GM19328 (cell line): ENCODE measurements around the gene HBD.

Source experiments
- ATAC-seq: cut with Tn5 transposase; IDR thresholded peaks from one replicate; pipeline ENCODE4 v1.9.1; 2021; ENCODE audit warnings: mild to moderate bottlenecking, moderate library complexity; ENCODE audit not compliant: unreplicated experiment

The HBD gene

DNA sequence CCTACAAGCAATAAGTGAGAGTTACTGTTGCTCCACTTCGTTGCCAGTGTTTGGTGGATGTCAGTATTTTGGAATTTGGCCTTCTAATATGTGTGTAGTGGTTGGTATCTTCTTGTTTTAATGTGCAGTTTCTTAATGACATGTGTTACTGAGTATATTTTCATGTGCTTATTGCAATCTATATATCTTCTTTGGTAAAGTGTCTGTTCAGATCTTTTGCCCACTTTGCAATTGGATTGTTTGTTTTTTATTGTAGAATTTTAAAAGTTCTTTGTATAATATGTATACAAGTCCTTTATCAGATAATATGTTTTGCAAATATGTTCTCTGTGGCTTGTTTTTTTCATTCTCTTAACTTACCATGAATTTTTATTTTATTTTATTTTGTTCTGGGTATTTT is 41.5 kb downstream of the HBD start:
- no peak for ATAC-seq

DNA sequence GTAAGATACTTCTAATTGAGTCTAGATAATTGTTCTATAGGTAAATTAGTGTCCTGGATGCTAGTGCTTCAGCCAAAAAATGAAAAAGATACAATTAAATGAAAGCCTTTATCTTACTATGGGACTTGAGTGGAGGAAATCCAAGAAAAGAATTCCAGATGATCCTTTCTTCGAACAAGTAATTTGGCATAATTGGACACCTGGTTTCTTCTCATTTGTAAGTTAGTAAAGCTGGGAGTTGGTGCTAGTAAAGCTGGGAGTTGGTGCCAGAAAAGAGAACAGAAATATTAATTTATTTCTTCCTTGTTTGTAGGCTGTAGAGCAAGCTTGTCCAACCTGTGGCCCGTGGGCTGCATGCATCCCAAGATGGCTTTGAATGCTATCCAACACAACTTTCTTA is 46.1 kb downstream of the HBD start:
- ATAC-seq, result no peak
